ENCODE data around the gene COX19.

COX19 gene

GRCh38 chr7:921071-921461 is 54.3 kb downstream of the COX19 start:
- peaks cover 1% of the 10 kb centered on the region for H3K36me3 ChIP-seq (ENCODE audit: control insufficient read depth, insufficient read depth, low read length)
- peak; percentile 14 for DNase-seq (ENCODE audit: extremely low read depth, insufficient read length)
- no peak overlapping the region for H3K4me3 ChIP-seq (replicated peaks; ENCODE audit: low read depth, low read length)
- no peaks in the 10 kb centered on the region for H3K27me3 ChIP-seq (replicated peaks; ENCODE audit: control insufficient read depth, insufficient read depth, low read length)
- no peak for TF ChIP-seq CTCF (IDR thresholded peaks at IDR 0.05; ENCODE audit: insufficient read depth, low read length, poor library complexity, severe bottlenecking)

- Histone ChIP-seq H3K27me3 (replicated peaks; ENCODE audit: control insufficient read depth, insufficient read depth, low read length) (no peaks in the 10 kb centered on the region), H3K4me3 (replicated peaks; ENCODE audit: low read depth, low read length) (no peak overlapping the region), H3K36me3 (ENCODE audit: control insufficient read depth, insufficient read depth, low read length) (peaks cover 1% of the 10 kb centered on the region; the same call in 1 of the 2 replicates)
- DNase-seq (ENCODE audit: extremely low read depth, insufficient read length), result peak; percentile 9
- TF ChIP-seq CTCF (IDR thresholded peaks at IDR 0.05; ENCODE audit: insufficient read depth, low read length, poor library complexity, severe bottlenecking), result no peak
Observed at GRCh38 chr7:920351-921070, 54.8 kb downstream of the COX19 start.

- Histone ChIP-seq H3K4me3 (replicated peaks; ENCODE audit: low read depth, low read length) (no peak overlapping the region), H3K27me3 (replicated peaks; ENCODE audit: control insufficient read depth, insufficient read depth, low read length) (no peaks in the 10 kb centered on the region), H3K36me3 (ENCODE audit: control insufficient read depth, insufficient read depth, low read length) (peaks cover 1% of the 10 kb centered on the region; the same call in 1 of the 2 replicates)
- DNase-seq (ENCODE audit: extremely low read depth, insufficient read length), result peak; percentile 5
- no peak for TF ChIP-seq CTCF (IDR thresholded peaks at IDR 0.05; ENCODE audit: insufficient read depth, low read length, poor library complexity, severe bottlenecking)
Observed at GRCh38 chr7:919924-920341, 55.4 kb downstream of the COX19 start.

GRCh38 chr7:919114-919442 is 56.3 kb downstream of the COX19 start:
- no peak for TF ChIP-seq CTCF (IDR thresholded peaks at IDR 0.05; ENCODE audit: insufficient read depth, low read length, poor library complexity, severe bottlenecking)
- DNase-seq (ENCODE audit: extremely low read depth, insufficient read length), result no peak
- no peak overlapping the region for H3K4me3 ChIP-seq (replicated peaks; ENCODE audit: low read depth, low read length)
- peaks cover 1% of the 10 kb centered on the region; the same call in 1 of the 2 replicates for H3K36me3 ChIP-seq (ENCODE audit: control insufficient read depth, insufficient read depth, low read length)
- H3K27me3 ChIP-seq (replicated peaks; ENCODE audit: control insufficient read depth, insufficient read depth, low read length), result no peaks in the 10 kb centered on the region

- peaks cover 1% of the 10 kb centered on the region; the same call in 1 of the 2 replicates for H3K36me3 ChIP-seq (ENCODE audit: control insufficient read depth, insufficient read depth, low read length)
- no peak for TF ChIP-seq CTCF (IDR thresholded peaks at IDR 0.05; ENCODE audit: insufficient read depth, low read length, poor library complexity, severe bottlenecking)
- no peaks in the 10 kb centered on the region for H3K27me3 ChIP-seq (replicated peaks; ENCODE audit: control insufficient read depth, insufficient read depth, low read length)
- H3K4me3 ChIP-seq (replicated peaks; ENCODE audit: low read depth, low read length), result no peak overlapping the region
- DNase-seq (ENCODE audit: extremely low read depth, insufficient read length), result no peak
Observed at GRCh38 chr7:918441-919113, 56.8 kb downstream of the COX19 start.

All from GM06990 (cell line).